ENCODE data around the gene TBCC. TPM values are rescaled to one million over a fixed set of nuclear protein-coding genes. Genes with fewer than 3 reads are reported as not detected.
A peak's percentile ranks its signal among the peaks of the same experiment; 100 is the strongest.

The TBCC gene
- total RNA-seq, 1 donor from 2014 or later = 19.5 TPM

GRCh38 chr6:42782689-42783176, 36.8 kb upstream of the TBCC start:
- Mint-ChIP-seq H3K27ac (peak overlapping the region; percentile 98), H3K4me1 (peaks cover 31% of the 10 kb centered on the region), H3K4me3 (peak overlapping the region; percentile 89), H3K9me3 (no peaks in the 10 kb centered on the region), H3K36me3 (no peaks in the 10 kb centered on the region), H3K27me3 (ENCODE audit: low read depth) (no peaks in the 10 kb centered on the region)
- TF ChIP-seq, protein P1, sequence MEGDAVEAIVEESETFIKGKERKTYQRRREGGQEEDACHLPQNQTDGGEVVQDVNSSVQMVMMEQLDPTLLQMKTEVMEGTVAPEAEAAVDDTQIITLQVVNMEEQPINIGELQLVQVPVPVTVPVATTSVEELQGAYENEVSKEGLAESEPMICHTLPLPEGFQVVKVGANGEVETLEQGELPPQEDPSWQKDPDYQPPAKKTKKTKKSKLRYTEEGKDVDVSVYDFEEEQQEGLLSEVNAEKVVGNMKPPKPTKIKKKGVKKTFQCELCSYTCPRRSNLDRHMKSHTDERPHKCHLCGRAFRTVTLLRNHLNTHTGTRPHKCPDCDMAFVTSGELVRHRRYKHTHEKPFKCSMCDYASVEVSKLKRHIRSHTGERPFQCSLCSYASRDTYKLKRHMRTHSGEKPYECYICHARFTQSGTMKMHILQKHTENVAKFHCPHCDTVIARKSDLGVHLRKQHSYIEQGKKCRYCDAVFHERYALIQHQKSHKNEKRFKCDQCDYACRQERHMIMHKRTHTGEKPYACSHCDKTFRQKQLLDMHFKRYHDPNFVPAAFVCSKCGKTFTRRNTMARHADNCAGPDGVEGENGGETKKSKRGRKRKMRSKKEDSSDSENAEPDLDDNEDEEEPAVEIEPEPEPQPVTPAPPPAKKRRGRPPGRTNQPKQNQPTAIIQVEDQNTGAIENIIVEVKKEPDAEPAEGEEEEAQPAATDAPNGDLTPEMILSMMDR (IDR thresholded peaks at IDR 0.05; ENCODE audit: unreplicated experiment) = no peak
- DNase-seq (ENCODE audit: low spot score in 2 of 2, unreplicated experiment in 2 of 2) = peak; percentile 71 to 82

GRCh38 chr6:42781796-42782688, 36.1 kb upstream of the TBCC start, which contains the start of gene BICRAL:
BICRAL (plus strand) TSS chr6:42782052; CDS start chr6:42822023, 39,971 bp downstream.
- H3K27ac Mint-ChIP-seq = peak within 1 kb of the TSS; percentile 100
- peaks cover 34% of the 10 kb centered on the region for H3K4me1 Mint-ChIP-seq
- H3K27me3 Mint-ChIP-seq (ENCODE audit: low read depth) = no peaks in the 10 kb centered on the region
- H3K36me3 Mint-ChIP-seq = no peaks in the 10 kb centered on the region
- TF ChIP-seq, protein P1 (IDR thresholded peaks at IDR 0.05; ENCODE audit: unreplicated experiment) = no peak
- H3K4me3 Mint-ChIP-seq = peak within 1 kb of the TSS; percentile 89
- DNase-seq (ENCODE audit: low spot score in 2 of 2, unreplicated experiment in 2 of 2) = peak; percentile 34 to 79
- H3K9me3 Mint-ChIP-seq = no peaks in the 10 kb centered on the region

DNA sequence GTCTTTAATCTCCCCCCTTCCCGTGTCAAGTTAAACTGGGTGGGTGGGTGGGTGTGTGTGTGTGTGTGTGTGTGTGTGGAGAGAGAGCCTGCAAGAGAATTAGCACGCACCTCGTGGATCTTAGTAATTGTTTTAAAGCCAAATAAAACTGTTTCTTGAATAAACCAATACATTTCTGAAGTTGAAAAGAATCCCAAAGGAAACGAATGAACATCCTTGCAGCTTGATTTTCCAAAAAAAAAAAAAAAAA, 35.6 kb upstream of the TBCC start:
- Mint-ChIP-seq H3K36me3 (no peaks in the 10 kb centered on the region), H3K27me3 (ENCODE audit: low read depth) (no peaks in the 10 kb centered on the region), H3K4me3 (peak overlapping the region; percentile 69), H3K4me1 (peaks cover 34% of the 10 kb centered on the region), H3K27ac (peak overlapping the region; percentile 98), H3K9me3 (no peaks in the 10 kb centered on the region)
- no peak for DNase-seq (ENCODE audit: low spot score in 2 of 2, unreplicated experiment in 2 of 2)
- TF ChIP-seq, protein P1 (IDR thresholded peaks at IDR 0.05; ENCODE audit: unreplicated experiment) = no peak

DNA sequence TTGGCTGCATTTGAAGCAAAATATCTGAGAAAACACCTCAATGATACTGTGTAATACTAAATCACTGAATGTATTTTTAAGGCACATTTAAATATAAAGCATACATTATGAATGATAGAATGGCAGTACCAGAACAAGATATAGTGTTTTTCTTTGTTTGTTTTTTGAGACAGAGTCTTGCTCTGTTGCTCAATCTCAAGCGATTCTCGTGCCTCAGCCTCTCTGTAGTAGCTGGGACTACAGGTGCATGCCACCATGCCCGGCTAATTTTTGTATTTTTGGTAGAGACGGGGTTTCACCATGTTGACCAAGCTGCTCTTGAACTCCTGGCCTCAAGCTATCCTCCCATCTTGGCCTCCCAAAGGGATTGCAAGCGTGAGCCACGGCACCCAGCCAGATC, 33.6 kb upstream of the TBCC start:
- no peaks in the 10 kb centered on the region for H3K9me3 Mint-ChIP-seq
- no peak overlapping the region for H3K4me3 Mint-ChIP-seq
- no peak for DNase-seq (ENCODE audit: low spot score in 2 of 2, unreplicated experiment in 2 of 2)
- TF ChIP-seq, protein P1 (IDR thresholded peaks at IDR 0.05; ENCODE audit: unreplicated experiment) = no peak
- peak overlapping the region; percentile 66 for H3K27ac Mint-ChIP-seq
- H3K27me3 Mint-ChIP-seq (ENCODE audit: low read depth) = no peaks in the 10 kb centered on the region
- H3K4me1 Mint-ChIP-seq = peaks cover 23% of the 10 kb centered on the region
- no peaks in the 10 kb centered on the region for H3K36me3 Mint-ChIP-seq

DNA sequence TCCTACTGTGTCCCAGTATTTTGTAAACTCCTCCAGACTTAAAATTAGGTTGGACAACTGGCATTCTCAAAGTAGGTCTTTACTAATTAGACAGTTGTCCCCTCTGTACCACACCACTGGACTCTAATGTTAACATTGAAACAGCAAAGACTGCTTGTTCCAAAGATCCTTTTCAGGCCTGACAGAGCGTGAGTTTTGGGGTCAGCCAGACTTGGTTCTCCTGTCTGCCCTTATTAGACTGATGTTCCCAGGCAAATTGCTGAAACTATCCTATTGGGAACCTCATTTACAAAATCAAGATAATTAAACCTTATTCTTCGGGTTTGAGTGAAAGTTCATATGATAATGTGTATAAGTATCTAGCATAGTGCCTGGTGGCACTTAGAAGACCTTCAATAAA, 32.2 kb upstream of the TBCC start:
- no peaks in the 10 kb centered on the region for H3K36me3 Mint-ChIP-seq
- H3K4me1 Mint-ChIP-seq = peaks cover 20% of the 10 kb centered on the region
- H3K27me3 Mint-ChIP-seq (ENCODE audit: low read depth) = no peaks in the 10 kb centered on the region
- no peak overlapping the region for H3K4me3 Mint-ChIP-seq
- no peaks in the 10 kb centered on the region for H3K9me3 Mint-ChIP-seq
- no peak overlapping the region for H3K27ac Mint-ChIP-seq
- TF ChIP-seq, protein P1 (IDR thresholded peaks at IDR 0.05; ENCODE audit: unreplicated experiment) = no peak
- DNase-seq (ENCODE audit: low spot score in 2 of 2, unreplicated experiment in 2 of 2) = no peak
